ENCODE results near the gene DHX35. TPM values are rescaled to one million over a fixed set of nuclear protein-coding genes. Genes with fewer than 3 reads are reported as not detected.

DHX35 gene
- total RNA-seq, 2 experiments from 2014 or later: 7.3 to 7.6 TPM

GRCh38 chr20:39010496-39010895 lies 48.4 kb downstream of the DHX35 start:
- no peak for DNase-seq
- Histone ChIP-seq H3K9me3 (ENCODE audit: control insufficient read depth in 1 of 2, insufficient read depth in 1 of 2, low read length in 2 of 2) (no peaks in the 10 kb centered on the region), H3K36me3 (ENCODE audit: insufficient read depth, low read length) (peaks cover 58% of the 10 kb centered on the region), H3K27me3 (ENCODE audit: control insufficient read depth in 1 of 2, insufficient read depth in 2 of 2, low read length in 2 of 2) (no peaks in the 10 kb centered on the region), H3K4me1 (ENCODE audit: insufficient read depth, low read length) (peaks cover 7% of the 10 kb centered on the region), H3K4me3 (ENCODE audit: low read length) (no peak overlapping the region), H3K27ac (ENCODE audit: low read depth in 1 of 2, low read length in 2 of 2) (no peak overlapping the region)
- H3K36me3 Mint-ChIP-seq (ENCODE audit: low read depth): peaks cover 87% of the 10 kb centered on the region
- H3K4me1 Mint-ChIP-seq (ENCODE audit: low read depth): peaks cover 20% of the 10 kb centered on the region
- intact Hi-C loops (cut with DNase I, micrococcal nuclease): no loop called here
- ChIA-PET POLR2A (no interaction called here), CTCF (no interaction called here)
- no peak for TF ChIP-seq CTCF (IDR thresholded peaks at IDR 0.05)
- H3K9me3 Mint-ChIP-seq: no peaks in the 10 kb centered on the region
- no peak overlapping the region for H3K27ac Mint-ChIP-seq
- no peak for ATAC-seq (ENCODE audit: poor library complexity)
- no peaks in the 10 kb centered on the region for H3K27me3 Mint-ChIP-seq
- H3K4me3 Mint-ChIP-seq: no peak overlapping the region

GRCh38 chr20:39013662-39014109 lies 51.5 kb downstream of the DHX35 start:
- intact Hi-C loops (cut with DNase I, micrococcal nuclease): no loop called here
- H3K9me3 ChIP-seq (ENCODE audit: control insufficient read depth in 1 of 2, insufficient read depth in 1 of 2, low read length in 2 of 2): no peaks in the 10 kb centered on the region
- ChIA-PET POLR2A (no interaction called here), CTCF (no interaction called here)
- Mint-ChIP-seq H3K4me3 (no peak overlapping the region), H3K27me3 (no peaks in the 10 kb centered on the region), H3K4me1 (ENCODE audit: low read depth) (peaks cover 7% of the 10 kb centered on the region), H3K27ac (no peak overlapping the region), H3K9me3 (no peaks in the 10 kb centered on the region), H3K36me3 (ENCODE audit: low read depth) (peaks cover 91% of the 10 kb centered on the region)
- no peak for TF ChIP-seq CTCF (IDR thresholded peaks at IDR 0.05)
- peaks cover 3% of the 10 kb centered on the region for H3K4me1 ChIP-seq (ENCODE audit: insufficient read depth, low read length)
- H3K27ac ChIP-seq (ENCODE audit: low read depth in 1 of 2, low read length in 2 of 2): no peak overlapping the region
- no peaks in the 10 kb centered on the region for H3K27me3 ChIP-seq (ENCODE audit: control insufficient read depth in 1 of 2, insufficient read depth in 2 of 2, low read length in 2 of 2)
- H3K36me3 ChIP-seq (ENCODE audit: insufficient read depth, low read length): peaks cover 53% of the 10 kb centered on the region
- DNase-seq: no peak
- ATAC-seq (ENCODE audit: poor library complexity): no peak
- no peak overlapping the region for H3K4me3 ChIP-seq (ENCODE audit: low read length)

- Mint-ChIP-seq H3K27me3 (no peaks in the 10 kb centered on the region), H3K36me3 (ENCODE audit: low read depth) (peaks cover 91% of the 10 kb centered on the region), H3K27ac (peak overlapping the region; percentile 22), H3K4me1 (ENCODE audit: low read depth) (no peaks in the 10 kb centered on the region), H3K9me3 (no peaks in the 10 kb centered on the region), H3K4me3 (no peak overlapping the region)
- Histone ChIP-seq H3K36me3 (ENCODE audit: insufficient read depth, low read length) (peaks cover 37% of the 10 kb centered on the region), H3K4me1 (ENCODE audit: insufficient read depth, low read length) (no peaks in the 10 kb centered on the region), H3K27ac (ENCODE audit: low read depth in 1 of 2, low read length in 2 of 2) (no peak overlapping the region), H3K4me3 (ENCODE audit: low read length) (no peak overlapping the region), H3K9me3 (ENCODE audit: control insufficient read depth in 1 of 2, insufficient read depth in 1 of 2, low read length in 2 of 2) (no peaks in the 10 kb centered on the region), H3K27me3 (ENCODE audit: control insufficient read depth in 1 of 2, insufficient read depth in 2 of 2, low read length in 2 of 2) (no peaks in the 10 kb centered on the region)
- ChIA-PET POLR2A (no interaction called here), CTCF (no interaction called here)
- ATAC-seq (ENCODE audit: poor library complexity) (no peak), DNase-seq (no peak)
- no peak for TF ChIP-seq CTCF (IDR thresholded peaks at IDR 0.05)
- intact Hi-C loops (cut with DNase I, micrococcal nuclease): no loop called here
Observed at GRCh38 chr20:39016041-39016440, 53.9 kb downstream of the DHX35 start.
